Colon (tissue), 2 donors: ENCODE results near the gene SH3TC1.

Source experiments
- FAIRE-seq: peaks from 2 replicates; lab custom pipeline; 2012; peaks lifted over from hg19 to GRCh38; lab: Jason Lieb, UNC
- donor health status: control.
- donor health status: control.

The SH3TC1 gene

GRCh38 chr4:8244931-8245460 lies 45.9 kb downstream of the SH3TC1 start:
- no peak for FAIRE-seq

GRCh38 chr4:8245884-8246833 lies 47.1 kb downstream of the SH3TC1 start:
- no peak for FAIRE-seq

GRCh38 chr4:8247047-8247930 lies 48.2 kb downstream of the SH3TC1 start:
- no peak for FAIRE-seq

- no peak for FAIRE-seq
Observed at GRCh38 chr4:8248091-8248490, 49.0 kb downstream of the SH3TC1 start.

- FAIRE-seq: no peak
Observed at GRCh38 chr4:8250227-8250626, 51.1 kb downstream of the SH3TC1 start.

- FAIRE-seq: no peak
Observed at GRCh38 chr4:8250637-8251036, 51.5 kb downstream of the SH3TC1 start.

GRCh38 chr4:8251110-8251883 lies 52.2 kb downstream of the SH3TC1 start:
- no peak for FAIRE-seq

- FAIRE-seq: no peak
Observed at GRCh38 chr4:8252301-8253173, 53.4 kb downstream of the SH3TC1 start.

GRCh38 chr4:8254076-8254475 lies 55.0 kb downstream of the SH3TC1 start:
- no peak for FAIRE-seq

GRCh38 chr4:8255698-8256441 lies 56.8 kb downstream of the SH3TC1 start:
- no peak for FAIRE-seq

- no peak for FAIRE-seq
Observed at GRCh38 chr4:8257854-8258253, 58.8 kb downstream of the SH3TC1 start.

GRCh38 chr4:8258552-8259212 lies 59.6 kb downstream of the SH3TC1 start:
- FAIRE-seq: no peak

GRCh38 chr4:8259743-8260430 lies 60.8 kb downstream of the SH3TC1 start:
- no peak for FAIRE-seq

GRCh38 chr4:8260656-8261111 lies 61.6 kb downstream of the SH3TC1 start:
- FAIRE-seq: no peak

GRCh38 chr4:8261851-8262535 lies 62.9 kb downstream of the SH3TC1 start:
- no peak for FAIRE-seq

- FAIRE-seq: no peak
Observed at GRCh38 chr4:8262637-8263322, 63.7 kb downstream of the SH3TC1 start.

GRCh38 chr4:8263397-8263796 lies 64.3 kb downstream of the SH3TC1 start:
- no peak for FAIRE-seq

- no peak for FAIRE-seq
Observed at GRCh38 chr4:8264106-8264505, 65.0 kb downstream of the SH3TC1 start.
